HL-60 (cell line): ENCODE measurements around the gene SLC6A11.

Source experiments
- DNase-seq, 2 experiments: peaks; one replicate each; pipeline ENCODE4 v3.0.0-alpha.2; 2010 to 2020; ENCODE audit warnings: low read depth in 1 of 2, low spot score in 1 of 2
- H3K27ac ChIP-seq: fragments of 250-450 bp; sonication (Bioruptor Pico); replicated peaks from 2 replicates; pipeline ENCODE4 v1.5.1; 2020; ENCODE audit warnings: mild to moderate bottlenecking, moderate library complexity
- H3K27me3 ChIP-seq: fragments of 250-450 bp; sonication (Bioruptor Pico); 2 replicates; pipeline ENCODE4 v1.5.1; 2021; ENCODE audit warnings: mild to moderate bottlenecking, moderate library complexity; ENCODE audit not compliant: insufficient read depth, poor library complexity, severe bottlenecking
- H3K4me3 ChIP-seq: replicated peaks from 2 replicates; pipeline ENCODE4 v1.5.1; 2011; ENCODE audit warnings: mild to moderate bottlenecking, control low read depth, low read length; ENCODE audit not compliant: insufficient read depth
- CTCF ChIP-seq: IDR thresholded peaks from one replicate; pipeline ENCODE4 v1.5.1; 2011; ENCODE audit warnings: low read length, control low read depth, inconsistent platforms; ENCODE audit not compliant: insufficient read depth
- GABPA ChIP-seq: IDR thresholded peaks from 2 replicates; pipeline ENCODE4 v1.6.1; 2012; ENCODE audit warnings: low read depth
- POLR2AphosphoS5 ChIP-seq: IDR thresholded peaks from 2 replicates; pipeline ENCODE4 v1.6.1; 2012; ENCODE audit warnings: low read depth
- REST ChIP-seq: IDR thresholded peaks from 2 replicates; pipeline ENCODE4 v1.6.1; 2012; ENCODE audit warnings: low read depth; ENCODE audit not compliant: insufficient replicate concordance
- SPI1 ChIP-seq: IDR thresholded peaks from 2 replicates; pipeline ENCODE4 v1.6.1; 2012; ENCODE audit warnings: low read depth, mild to moderate bottlenecking, borderline replicate concordance

Gene SLC6A11

GRCh38 chr3:10941972-10942371 is 125.9 kb downstream of the SLC6A11 start:
- no peak overlapping the region for H3K27ac ChIP-seq
- peak in 1 of 2 experiments; percentile 8 for DNase-seq
- no peaks in the 10 kb centered on the region for H3K27me3 ChIP-seq
- no peak overlapping the region for H3K4me3 ChIP-seq
- TF ChIP-seq SPI1 (no peak), GABPA (no peak), CTCF (peak; percentile 63), POLR2AphosphoS5 (no peak)

- TF ChIP-seq SPI1 (no peak), GABPA (no peak), CTCF (no peak), REST (no peak), POLR2AphosphoS5 (no peak)
- no peak for DNase-seq
These were observed 126.7 kb downstream of the SLC6A11 start for GRCh38 chr3:10942690-10943205.

GRCh38 chr3:10944866-10945265 is 128.8 kb downstream of the SLC6A11 start:
- DNase-seq: no peak
- no peak overlapping the region for H3K27ac ChIP-seq
- TF ChIP-seq POLR2AphosphoS5 (no peak), SPI1 (no peak), CTCF (no peak), REST (no peak), GABPA (no peak)
- H3K27me3 ChIP-seq: no peaks in the 10 kb centered on the region
- no peak overlapping the region for H3K4me3 ChIP-seq

More at GRCh38 chr3:10942690-10943205, 126.7 kb downstream of the SLC6A11 start:
- Histone ChIP-seq H3K4me3 (no peak overlapping the region), H3K27ac (no peak overlapping the region), H3K27me3 (no peaks in the 10 kb centered on the region)

GRCh38 chr3:10945683-10946287 is 129.8 kb downstream of the SLC6A11 start:
- H3K27me3 ChIP-seq: no peaks in the 10 kb centered on the region
- no peak overlapping the region for H3K4me3 ChIP-seq
- no peak overlapping the region for H3K27ac ChIP-seq
- DNase-seq: peak; percentile 11 to 40
- TF ChIP-seq REST (no peak), CTCF (peak; percentile 74), GABPA (no peak)
